Measurements from ENCODE around the gene NTMT1.

Gene NTMT1

DNA sequence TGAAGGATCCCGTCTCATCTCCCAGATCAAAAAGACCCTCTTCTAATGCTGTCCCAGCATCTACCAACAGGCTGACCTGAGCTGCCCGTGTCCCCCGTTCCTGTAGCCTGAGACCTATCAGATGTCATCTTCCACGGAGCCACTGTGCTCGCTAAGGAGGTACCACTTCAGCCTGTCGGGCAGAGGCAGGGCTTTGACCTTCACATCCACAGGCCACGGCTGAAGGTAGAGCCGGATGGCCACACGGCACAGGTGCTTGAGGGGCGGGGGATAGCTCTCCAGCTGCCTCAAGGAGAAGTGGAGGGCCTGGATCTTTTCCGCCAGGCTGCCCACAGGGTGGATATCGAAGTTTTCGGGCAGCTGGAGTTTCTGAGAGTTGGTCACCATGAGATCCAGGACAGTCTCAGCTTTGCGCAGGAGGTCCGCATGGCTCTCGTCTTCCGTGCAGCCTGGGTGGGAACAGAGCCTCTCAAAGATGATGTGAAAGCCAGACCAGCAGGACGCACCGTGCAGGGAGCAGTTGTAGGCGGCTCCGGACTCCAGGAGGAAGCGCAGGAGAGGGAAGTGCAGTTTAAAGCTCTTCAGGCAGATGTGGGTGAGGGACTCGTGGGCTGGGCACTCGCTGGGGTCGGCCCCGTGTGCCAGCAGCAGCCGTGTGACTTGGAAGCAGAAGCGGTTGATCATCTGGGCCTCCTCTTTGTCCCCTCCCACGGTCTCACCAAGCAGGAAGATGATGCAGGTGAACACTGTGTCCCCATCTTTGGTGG is 11.9 kb downstream of the NTMT1 start:
- DNase-seq, result no peak

DNA sequence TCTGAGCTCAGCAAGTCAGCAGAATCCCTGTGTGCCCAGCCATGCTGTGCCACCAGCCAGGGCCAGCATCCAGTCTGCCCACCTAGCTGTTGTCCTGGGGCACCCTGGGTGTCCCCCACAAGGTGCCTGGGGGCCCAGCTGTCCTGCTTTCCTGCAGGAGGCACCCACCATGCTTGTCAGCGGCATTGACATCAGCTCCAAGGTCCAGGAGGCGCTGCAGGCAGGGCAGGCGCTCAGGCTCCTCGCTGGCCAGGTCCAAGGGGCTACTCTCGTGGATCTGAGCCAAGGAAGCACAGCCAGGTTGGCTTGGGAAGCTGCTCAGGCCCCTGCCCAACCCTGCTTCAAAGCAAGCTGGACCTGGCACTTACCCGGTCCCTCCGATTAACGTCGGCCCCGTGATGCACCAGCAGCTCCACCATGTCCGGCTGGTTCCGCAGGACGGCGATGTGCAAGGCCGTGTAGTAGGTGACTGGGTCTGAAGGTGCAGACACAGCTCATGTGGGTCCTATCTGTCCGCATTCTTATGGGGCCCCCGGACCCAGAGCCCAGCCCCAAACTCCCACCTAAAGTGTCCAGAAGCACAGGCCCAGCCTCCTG is 13.2 kb downstream of the NTMT1 start:
- DNase-seq, result no peak

DNA sequence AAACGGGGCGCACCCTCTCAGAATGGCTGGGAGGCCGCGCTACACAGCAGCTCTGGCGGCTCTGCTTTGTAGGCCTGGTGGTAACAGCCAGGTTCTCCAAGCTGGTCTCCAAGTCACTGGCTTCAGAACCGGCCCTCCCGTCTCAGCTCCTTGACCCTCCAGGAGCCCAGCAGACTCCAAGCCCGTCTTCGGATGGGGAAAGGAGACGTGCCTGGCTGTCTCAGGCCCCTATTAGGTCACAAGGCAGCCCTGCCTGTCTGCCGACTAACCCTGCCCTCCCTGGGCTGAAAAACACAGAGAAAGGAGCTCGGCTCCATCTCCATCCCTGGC is 13.8 kb downstream of the NTMT1 start:
- DNase-seq, result no peak

DNA sequence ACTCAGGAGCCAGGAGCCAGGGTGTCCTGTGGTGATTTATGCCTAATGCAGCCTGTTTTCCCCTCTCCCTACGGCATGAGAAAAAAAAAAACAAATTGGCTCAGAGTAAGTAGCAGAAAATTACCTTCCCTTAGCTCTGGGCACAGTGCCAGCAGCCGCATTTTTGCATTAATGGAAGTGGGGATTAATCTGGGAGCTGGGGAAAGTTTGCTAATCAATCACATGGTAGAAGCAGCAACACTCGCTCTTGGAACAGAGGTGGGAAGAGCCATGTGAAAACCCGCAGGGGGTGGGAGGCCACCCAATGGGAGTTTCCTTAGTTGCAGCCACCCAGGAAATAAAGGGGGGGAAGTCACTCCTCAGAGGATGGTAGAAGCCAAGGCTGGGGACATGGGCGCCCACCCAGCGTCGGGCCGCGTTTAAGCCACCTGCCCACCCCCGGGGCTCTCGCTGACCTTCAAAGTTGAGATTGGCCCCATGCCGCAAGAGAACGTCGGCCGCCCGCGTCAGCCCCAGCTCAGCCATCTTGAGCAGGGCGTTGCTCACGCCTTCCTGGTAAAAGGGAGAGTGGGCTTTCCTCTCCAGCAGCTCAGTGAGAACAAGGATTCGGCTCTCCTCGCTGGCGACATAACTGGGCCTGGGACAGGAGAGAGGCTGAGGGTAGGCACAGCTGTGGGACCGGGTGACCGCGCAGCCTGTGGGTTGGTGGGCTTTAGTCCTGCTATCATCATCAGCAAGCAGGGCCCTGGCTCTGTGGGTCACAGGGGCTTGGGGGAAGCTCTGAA is 14.3 kb downstream of the NTMT1 start:
- DNase-seq, result no peak

DNA sequence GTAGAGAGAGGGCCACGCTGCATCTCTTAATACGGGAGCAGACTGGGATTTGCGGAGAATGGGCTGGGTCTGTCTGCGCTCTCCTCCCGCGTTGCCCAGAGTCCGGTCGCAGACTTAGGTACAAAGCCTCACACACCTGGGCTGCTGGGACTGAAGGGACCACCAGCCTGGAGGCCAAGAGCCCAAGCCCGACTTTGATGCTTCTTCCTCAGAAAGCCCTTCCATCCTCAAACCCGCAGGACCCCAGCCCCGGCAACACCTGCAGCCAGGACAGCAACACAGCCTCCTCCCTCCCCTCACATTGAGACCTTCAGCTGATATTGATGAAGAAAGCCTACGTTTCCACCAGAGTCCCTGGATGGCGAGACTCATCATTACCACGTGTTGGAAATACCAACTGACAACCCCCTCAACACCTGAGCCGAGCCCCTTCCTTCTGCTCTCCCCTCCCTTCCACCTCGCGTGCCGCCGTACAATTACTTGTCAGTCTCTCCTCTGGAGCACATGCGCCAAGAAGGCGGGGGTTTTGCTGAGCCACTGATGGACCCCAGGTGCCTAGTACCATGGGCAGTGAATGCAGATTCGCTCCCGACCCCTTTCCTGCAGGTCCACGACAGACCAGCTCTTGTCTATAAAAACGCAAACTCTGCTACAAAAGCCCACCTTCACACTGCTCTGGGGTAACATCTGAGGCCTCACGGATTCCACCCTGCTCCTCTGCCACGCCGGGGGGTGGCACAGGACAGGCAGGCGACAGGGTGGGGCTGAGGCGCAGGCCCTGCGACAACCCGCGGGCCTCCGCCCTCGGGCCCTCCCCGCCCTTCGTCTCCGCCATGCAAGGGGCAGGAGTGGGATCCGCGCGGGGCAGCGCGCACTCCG is 15.1 kb downstream of the NTMT1 start:
- DNase-seq, result no peak

DNA sequence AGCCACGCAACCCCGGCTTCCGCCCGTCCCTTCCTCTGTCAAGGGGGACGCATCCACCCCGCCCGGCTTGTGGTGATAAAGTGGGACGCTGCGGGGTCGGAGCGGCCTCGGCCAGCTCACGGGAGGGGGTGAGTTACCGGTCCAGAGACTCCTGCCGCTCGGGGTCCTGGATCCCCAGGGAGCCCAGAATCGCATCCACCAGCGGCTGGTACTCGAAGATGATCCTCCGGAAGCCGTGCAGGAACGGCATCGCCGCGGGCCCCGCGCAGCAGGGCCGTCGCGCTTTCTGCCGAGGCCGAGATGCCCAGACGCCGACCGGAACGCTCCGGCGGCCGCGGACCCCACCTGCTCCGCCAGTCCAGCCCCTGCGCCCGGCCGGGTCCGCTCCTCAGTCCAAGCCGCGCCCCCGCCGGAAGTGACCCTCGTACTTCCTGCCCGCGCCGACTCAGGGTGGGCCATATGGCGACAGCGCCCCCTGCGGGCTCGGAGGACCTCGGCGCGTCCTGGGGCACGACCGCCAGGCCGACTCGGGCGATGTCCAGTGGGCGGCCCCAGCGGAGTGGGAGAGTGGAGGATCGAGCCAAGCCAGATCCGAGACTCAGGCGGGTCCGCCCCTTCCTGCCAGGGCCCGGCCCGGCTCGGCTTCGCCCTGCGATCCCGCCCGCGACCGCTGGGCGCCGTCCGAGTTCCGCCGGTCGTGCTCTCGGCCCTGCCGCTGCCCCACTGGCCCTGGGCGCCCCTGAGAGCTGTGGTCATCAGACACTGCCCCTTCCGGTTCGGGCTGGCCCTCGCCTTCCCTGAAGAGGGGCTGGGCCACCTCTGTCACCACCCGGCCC is 16.0 kb downstream of the NTMT1 start, which contains the start of gene ASB6:
Gene ASB6 (minus strand): TSS at position 402 of the 836 bp plus-strand sequence. CDS start 152 bp downstream, at position 250.
- peak; percentile 96 for DNase-seq

DNA sequence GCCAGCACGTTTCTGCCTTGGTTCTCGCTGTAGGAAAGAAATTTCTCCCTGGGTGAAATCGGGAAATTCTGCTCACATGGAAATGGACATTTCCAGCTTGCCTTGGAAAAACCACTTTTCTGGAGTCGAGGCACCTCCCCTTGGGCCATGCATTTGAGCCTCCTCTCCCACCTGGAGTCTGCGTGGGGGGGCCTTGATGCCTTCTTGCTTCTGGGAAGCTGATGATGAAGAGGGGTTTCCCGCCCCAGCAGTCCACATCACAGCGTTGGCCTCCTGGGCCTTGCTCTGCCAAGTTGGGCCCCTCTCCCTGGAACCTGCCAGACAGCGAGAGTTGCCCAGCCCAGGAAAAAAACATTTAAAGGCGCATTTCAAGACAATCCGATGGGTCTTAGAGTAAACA is 17.7 kb downstream of the NTMT1 start:
- DNase-seq, result no peak

DNA sequence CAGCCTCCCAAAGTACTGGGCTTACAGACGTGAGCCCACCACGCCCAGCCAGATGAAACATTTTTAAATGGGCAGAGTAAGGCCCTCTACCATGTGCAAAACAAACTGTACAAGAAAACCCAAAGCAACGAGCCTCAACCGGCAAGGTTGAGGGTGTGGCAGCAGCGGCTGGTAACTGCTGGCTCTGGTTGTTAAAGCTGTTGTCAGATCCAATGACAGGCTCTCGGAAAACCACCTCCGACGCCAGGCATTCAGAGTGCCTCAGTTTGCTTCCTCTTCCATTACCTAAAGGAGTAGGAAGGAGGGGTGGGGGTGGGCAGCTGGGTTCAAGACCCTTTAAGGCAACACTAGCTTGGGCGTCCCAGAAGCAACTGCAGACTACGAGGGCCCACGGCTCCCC is 18.4 kb downstream of the NTMT1 start:
- no peak for DNase-seq

DNA sequence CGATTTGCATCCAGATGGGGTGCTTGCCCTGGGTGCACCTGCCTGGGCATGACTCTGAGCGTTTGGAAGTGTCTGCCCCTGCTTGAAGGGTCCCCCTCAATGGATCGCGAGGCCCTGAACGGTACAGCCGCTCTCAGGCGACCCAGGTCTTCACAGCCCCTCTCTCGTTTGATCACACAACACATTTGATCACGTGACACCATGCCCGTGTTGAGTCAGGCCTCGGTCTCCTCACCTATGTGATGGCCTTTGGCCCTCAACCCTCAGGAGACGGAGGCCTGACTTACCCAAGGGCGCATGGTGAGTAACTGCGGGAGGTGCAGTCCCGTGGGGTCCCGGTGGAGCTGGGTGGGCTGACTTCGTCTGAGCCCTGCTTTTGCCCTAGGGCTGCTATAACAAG is 18.9 kb downstream of the NTMT1 start:
- DNase-seq, result no peak

DNA sequence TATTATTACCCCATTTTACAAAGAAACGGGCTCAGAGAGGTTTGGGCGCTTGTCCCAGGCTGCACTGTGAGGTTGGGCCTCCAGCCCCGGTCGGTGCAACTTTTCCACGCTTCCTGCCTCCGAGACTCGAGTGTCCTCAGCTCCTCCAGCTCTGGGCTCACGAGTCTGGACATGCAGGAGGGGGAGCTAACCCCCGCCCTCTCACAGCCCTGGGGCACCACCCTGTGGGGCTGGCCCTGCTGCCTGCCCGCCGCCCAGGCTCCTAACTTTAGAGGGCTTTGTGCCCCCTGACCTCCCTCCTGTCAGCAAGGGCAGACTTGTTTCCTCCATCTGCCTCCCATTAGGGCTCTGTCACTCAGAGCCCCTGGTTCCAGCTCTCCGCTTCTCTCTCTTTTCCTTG is 20.3 kb downstream of the NTMT1 start:
- DNase-seq, result no peak

DNA sequence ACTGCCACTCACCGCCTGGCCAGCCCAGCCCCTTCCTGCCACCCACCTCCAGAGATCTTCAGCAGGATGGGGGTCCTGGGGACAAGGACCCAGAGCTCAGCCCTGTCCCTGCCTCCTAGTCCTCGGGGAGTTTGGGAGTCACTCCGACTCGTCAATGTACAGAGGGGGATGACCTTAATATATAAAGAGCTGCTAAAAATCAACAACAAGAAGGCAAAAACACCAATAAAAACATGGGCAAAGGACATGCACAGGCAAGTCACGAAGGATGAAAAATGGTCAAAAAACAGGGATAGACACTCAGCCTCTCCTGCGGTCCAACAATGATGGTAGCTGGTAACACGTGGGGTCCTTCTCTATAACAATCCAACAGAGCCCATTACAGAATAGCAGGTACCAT is 20.7 kb downstream of the NTMT1 start:
- DNase-seq, result no peak

DNA sequence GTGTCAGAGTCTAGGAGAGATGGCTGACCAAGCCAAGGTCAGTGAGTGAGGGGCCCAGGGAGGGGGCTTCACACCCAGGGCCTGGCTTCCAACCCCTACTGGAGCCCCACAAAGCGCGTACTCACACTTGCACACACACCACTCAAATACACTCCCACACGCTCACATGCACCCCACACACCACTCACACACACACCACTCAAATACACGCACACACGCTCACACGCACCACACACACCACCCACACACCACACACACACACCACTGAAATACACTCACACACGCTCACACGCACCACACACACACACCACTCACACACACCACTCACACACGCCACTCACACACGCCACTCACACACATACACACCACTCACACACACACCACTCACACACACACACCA is 21.7 kb downstream of the NTMT1 start:
- DNase-seq, result no peak

DNA sequence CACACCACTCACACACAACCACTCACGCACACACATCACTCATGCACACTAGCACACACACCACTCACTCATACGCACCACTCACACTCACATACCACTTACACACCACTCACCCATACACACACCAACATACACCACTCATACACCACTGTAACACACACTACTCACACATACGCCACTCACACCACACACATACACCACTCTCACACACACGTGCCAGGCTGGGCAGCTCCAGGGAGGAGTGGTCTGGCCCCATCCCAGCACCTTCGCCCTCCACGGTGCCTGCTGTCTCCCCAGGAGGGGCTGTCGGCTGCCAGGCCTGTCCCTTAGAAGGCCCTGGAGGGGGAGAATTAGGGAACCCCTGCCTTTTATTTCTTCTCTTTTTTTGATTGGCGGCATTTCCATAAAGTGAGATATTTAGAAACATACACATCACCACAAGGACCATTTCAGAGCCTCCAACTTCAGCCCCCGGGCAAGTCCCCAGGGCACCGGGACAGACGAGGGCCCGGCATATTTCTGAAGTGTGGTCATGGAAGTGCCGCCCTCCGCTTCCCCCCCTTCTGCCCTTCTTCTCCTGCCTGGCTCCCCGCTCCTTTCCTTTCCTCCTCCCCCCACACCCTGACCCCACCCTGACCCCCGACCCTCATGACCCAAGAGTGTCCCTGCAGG is 22.3 kb downstream of the NTMT1 start:
- no peak for DNase-seq

DNA sequence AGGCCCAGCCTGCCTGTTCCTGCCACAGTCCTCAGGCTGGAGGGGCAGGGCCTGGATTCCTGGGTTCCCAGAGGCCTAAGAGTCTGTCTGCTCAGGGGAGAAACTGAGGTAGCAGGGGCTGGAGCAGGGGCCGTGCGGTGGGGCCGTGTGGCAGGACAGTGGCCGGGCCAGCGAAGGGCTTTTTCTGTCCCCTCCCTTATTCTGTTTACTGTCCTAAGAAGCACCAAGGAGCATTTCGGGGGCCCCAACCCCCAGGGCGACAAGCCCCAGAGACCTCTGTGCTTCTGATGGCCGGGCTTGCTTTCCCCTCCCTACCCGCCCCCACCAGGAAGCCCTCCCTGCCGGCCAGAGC is 22.8 kb downstream of the NTMT1 start:
- no peak for DNase-seq

DNA sequence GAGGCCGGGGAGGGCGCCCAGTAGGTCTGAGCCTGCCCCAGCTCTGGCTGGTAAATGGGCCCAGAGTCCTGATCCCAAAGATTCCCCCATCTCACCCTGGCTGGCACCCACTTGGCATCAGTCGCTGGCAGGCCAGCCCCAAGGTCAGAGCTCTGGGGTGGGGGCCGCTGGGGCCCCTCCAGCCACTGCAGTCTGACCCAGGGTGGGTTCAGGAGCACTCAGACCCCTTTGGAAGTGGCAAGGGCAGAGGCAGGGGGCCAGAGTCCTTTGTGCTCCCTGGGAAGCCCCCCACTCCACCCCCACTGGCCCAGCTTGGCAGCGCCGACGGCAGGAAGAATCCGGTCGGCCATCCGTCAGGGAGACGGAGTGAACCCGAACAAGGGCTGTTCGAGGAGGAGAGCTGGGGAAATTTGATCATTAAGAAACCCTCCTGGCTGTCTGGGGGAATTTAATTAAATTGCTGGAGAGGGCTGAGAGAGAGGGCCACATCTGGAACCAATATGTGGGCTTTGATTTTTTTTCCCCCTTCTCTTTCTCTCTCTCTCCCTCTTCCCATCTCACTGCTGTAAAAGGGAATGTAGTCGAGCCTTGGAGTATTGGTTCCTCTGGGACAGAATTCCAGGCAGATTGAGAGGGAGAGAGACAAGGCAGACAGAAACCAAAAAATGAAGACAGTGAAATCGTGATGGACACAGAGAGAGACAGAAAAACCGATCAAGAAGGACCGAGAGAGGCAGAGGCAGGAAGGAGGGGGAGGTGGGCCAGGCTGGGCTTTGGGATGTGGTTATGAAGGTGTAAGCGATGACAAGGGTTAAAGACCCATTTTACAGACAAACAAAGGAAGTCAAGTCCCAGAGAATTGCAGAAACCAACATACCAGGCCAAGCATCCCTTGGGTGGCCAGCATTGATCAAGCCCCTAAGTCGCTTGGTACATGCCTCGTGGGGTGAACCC is 24.0 kb downstream of the NTMT1 start:
- DNase-seq, result no peak

DNA sequence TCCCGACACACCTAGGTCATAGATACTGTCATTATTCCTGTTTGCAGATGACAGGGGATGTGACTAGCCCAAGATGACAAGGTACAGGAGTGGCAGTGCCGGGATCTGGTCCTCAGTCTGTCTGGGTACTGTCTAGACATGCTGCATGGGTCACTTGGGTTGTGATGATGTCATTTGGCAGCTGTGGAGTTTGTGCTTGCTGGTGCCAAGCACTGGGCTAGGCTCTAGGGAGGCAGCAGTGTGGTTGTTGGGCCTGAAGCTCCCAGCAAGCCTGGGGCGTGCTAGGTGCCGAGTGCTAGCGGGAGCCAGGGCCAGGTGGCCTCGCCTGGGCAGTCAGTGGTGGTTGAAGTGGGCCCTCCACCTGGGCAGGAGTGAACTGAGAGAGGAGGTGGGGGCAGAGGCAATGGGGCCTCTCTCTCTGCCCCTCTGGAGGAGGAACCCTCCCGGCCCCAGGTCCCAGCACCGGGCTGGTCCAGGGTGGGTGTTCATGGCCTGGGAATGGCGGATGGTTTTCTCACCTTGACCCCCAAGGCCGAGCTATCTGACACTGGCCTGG is 24.8 kb downstream of the NTMT1 start:
- no peak for DNase-seq

DNA sequence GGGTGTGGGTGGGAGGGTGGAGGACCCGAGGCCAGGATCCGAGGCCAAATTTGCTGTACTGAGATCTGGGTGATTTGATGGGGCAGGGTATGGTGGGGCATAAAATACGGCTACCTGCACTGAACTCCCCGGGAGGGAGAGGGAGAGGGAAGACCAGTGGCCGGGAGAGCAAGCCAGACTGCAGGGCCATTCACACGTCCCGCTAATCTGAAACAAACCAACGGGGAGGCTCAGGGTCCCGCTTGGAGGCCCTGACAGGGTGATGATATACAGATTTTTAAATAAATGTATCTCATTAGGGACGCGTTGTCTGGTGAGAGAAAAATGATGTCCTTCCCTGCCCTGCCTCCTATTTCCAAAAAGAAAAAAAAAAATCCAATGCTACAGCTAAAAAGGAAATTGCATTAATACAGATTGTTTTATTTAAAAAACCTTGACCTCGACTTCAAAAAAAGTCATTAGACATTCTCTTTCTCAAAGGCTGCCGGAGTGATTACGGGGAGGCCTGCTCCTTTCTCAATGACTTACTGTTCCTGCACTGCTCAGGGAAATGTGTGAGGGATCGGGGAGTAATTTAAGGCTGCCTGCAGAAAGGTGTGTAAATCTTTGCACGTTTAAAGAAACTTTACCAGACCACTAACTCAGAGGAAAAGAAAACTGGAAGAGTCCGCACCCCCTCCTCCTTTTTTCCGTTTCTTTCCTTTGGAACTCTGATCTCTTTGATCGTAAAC is 28.0 kb downstream of the NTMT1 start:
- DNase-seq, result no peak

DNA sequence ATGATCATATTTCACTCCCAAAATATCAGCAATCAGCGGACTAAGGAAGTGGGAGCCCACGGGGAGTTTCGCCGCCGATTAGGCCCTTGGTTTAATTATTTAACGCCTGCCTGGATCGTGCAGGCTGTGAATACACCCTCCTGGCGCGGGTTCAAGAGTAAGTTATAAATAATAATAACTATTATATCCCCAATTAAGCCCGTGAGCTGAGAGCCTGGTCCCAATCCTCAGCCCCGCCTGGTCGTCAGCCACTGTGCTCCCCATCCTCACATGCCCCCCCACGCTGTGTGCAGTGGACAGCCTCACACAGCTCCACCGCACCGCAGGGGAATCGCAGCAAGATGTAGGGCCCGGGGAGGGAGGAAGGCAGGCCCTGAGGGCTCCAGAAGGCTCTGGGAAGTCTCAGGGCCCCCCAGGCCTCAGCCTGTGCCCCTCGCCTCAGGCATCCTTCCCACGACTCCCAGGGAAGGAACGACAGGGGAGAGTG is 28.6 kb downstream of the NTMT1 start:
- no peak for DNase-seq

DNA sequence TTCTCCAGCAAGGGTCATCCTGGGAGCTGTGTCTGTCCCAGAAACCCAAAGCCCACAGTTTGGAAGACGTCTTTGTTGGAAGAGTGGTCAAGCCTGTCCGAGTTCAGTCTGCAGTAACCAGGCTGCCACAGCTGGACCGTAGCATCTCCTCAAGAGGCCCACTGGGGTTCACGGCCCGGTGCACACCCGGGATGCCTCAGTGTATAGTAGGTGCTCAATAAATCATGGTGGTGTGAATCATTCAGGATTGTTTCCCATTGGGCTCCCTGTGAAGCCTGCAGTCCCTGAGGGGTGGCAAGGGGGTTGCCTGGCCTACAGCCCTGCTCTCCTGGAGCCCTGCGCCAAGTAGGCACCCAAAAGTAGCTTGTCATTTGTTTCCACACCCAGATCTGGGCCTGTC is 29.2 kb downstream of the NTMT1 start:
- DNase-seq, result no peak

All from stimulated activated CD4-positive, alpha-beta T cell treated with anti-CD3 and anti-CD28 coated beads, Interleukin-4, amount 100 ng/mL, for 1 hour (primary cell).